HCT116 (cell line): ENCODE results near the gene PKN2. TPM values are rescaled to one million over a fixed set of nuclear protein-coding genes. Genes with fewer than 3 reads are reported as not detected.

ENCODE experiments used
- ATAC-seq: fragments of 200-7000 bp; cut with Tn5 transposase; 2 replicates; pipeline ENCODE4 v1.9.1; 2020; ENCODE audit warnings: mild to moderate bottlenecking, moderate library complexity
- BruUV-seq: library from RNA; stranded (reverse); fragments of 400-500 nt; replicated peaks from 2 replicates; lab custom pipeline; 2021; lab: Mats Ljungman, UMichigan
- CTCF ChIA-PET: fragments of 300-600 bp; sonication (Branson Sonifier 250); formaldehyde crosslinking; loops from one replicate; lab custom pipeline; 2021; ENCODE audit warnings: antibody characterized with exemption; lab: Charles Lee
- POLR2A ChIA-PET: fragments of 300-600, 350-600 bp; sonication (Branson Sonifier 250); formaldehyde crosslinking; loops from one replicate; lab custom pipeline; 2021; ENCODE audit warnings: antibody characterized with exemption; lab: Charles Lee
- RAD21 ChIA-PET, 2 experiments: fragments of 300-600 bp; sonication (Branson Sonifier 250); formaldehyde crosslinking; loops; one replicate each; lab custom pipeline; 2023; ENCODE audit warnings: low total read pairs in 2 of 2; ENCODE audit not compliant: uncharacterized antibody in 2 of 2, unreplicated experiment in 2 of 2, low non-redundant PET in 1 of 2; lab: Charles Lee
- DNase-seq: peaks from one replicate; pipeline ENCODE4 v3.0.0-alpha.2; 2010; ENCODE audit warnings: low read depth, low spot score
- H2AFZ ChIP-seq: fragments of 200-600 bp; shearing (Covaris generic), sonication (generic); 2 replicates; pipeline ENCODE4 v1.6.1; 2017; ENCODE audit warnings: low read depth, mixed run types, mixed read lengths, antibody characterized with exemption, low read length; ENCODE audit not compliant: poor library complexity, severe bottlenecking
- H3K27ac ChIP-seq: 2 replicates; pipeline ENCODE4 v1.5.1; 2012; ENCODE audit warnings: low read depth, low read length
- H3K27me3 ChIP-seq: fragments of 200-600 bp; sonication (generic); 2 replicates; pipeline ENCODE4 v1.6.1; 2016; ENCODE audit warnings: mixed run types, low read length, mixed read lengths; ENCODE audit not compliant: insufficient read depth
- H3K36me3 ChIP-seq, 2 experiments: fragments of 200-500 bp in 1 of 2; fragments of 200-600 bp in 1 of 2; sonication (Bioruptor generic) in 1 of 2; sonication (generic) in 1 of 2; 2 replicates each; pipeline versions ENCODE4 v1.5.1 to v1.6.1; 2014 to 2016; ENCODE audit warnings: low read length in 2 of 2, inconsistent platforms in 1 of 2, mixed read lengths in 1 of 2, mixed run types in 1 of 2; ENCODE audit not compliant: insufficient read depth in 2 of 2, control insufficient read depth in 1 of 2
- H3K4me1 ChIP-seq, 2 experiments: fragments of 200-600 bp in 1 of 2; sonication (generic) in 1 of 2; 2 replicates each; pipeline versions ENCODE4 v1.5.1 to v1.6.1; 2012 to 2017; ENCODE audit warnings: low read length in 2 of 2, inconsistent platforms in 1 of 2, mild to moderate bottlenecking in 1 of 2, mixed read lengths in 1 of 2, mixed run types in 1 of 2, moderate library complexity in 1 of 2; ENCODE audit not compliant: insufficient read depth in 2 of 2, control insufficient read depth in 1 of 2
- H3K4me2 ChIP-seq: fragments of 200-600 bp; sonication (generic); 2 replicates; pipeline ENCODE4 v1.6.1; 2017; ENCODE audit warnings: mixed run types, low read length, mixed read lengths
- H3K4me3 ChIP-seq, 2 experiments: fragments of 200-600 bp in 1 of 2; sonication (generic) in 1 of 2; replicated peaks in 1 of 2; 2 replicates each; pipeline ENCODE4 v1.5.1; 2011 to 2016; ENCODE audit warnings: low read length in 2 of 2, control low read depth in 1 of 2, low read depth in 1 of 2, mild to moderate bottlenecking in 1 of 2, mixed read lengths in 1 of 2, mixed run types in 1 of 2
- H3K79me2 ChIP-seq: fragments of 200-600 bp; sonication (generic); 2 replicates; pipeline ENCODE4 v1.6.1; 2017; ENCODE audit warnings: mild to moderate bottlenecking, mixed run types, low read length, moderate library complexity, mixed read lengths; ENCODE audit not compliant: insufficient read depth
- H3K9ac ChIP-seq: fragments of 200-600 bp; sonication (generic); 2 replicates; pipeline ENCODE4 v1.6.1; 2016; ENCODE audit warnings: low read length, mixed read lengths
- H3K9me2 ChIP-seq: fragments of 200-600 bp; sonication (generic), shearing (Covaris generic); 2 replicates; pipeline ENCODE4 v1.6.1; 2017; ENCODE audit warnings: mixed run types, mild to moderate bottlenecking, moderate library complexity; ENCODE audit not compliant: insufficient read depth
- H3K9me3 ChIP-seq, 2 experiments: fragments of 200-500 bp in 1 of 2; fragments of 200-600 bp in 1 of 2; sonication (Bioruptor generic) in 1 of 2; sonication (generic) in 1 of 2; 2 replicates each; pipeline ENCODE4 v1.6.1; 2014 to 2017; ENCODE audit warnings: low read length in 2 of 2, mixed read lengths in 2 of 2, inconsistent platforms in 1 of 2, low read depth in 1 of 2, mild to moderate bottlenecking in 1 of 2, mixed run types in 1 of 2, moderate library complexity in 1 of 2; ENCODE audit not compliant: control insufficient read depth in 1 of 2, insufficient read depth in 1 of 2
- H4K20me1 ChIP-seq: fragments of 200-600 bp; sonication (generic), shearing (Covaris generic); 2 replicates; pipeline ENCODE4 v1.6.1; 2017; ENCODE audit warnings: mixed run types, mild to moderate bottlenecking, moderate library complexity; ENCODE audit not compliant: insufficient read depth
- CBX3 ChIP-seq: IDR thresholded peaks from 2 replicates; pipeline ENCODE4 v1.6.1; 2012; ENCODE audit warnings: low read depth
- CEBPB ChIP-seq: IDR thresholded peaks from 2 replicates; pipeline ENCODE4 v1.6.1; 2012; ENCODE audit warnings: low read depth
- ELF1 ChIP-seq: IDR thresholded peaks from 2 replicates; pipeline ENCODE4 v1.6.1; 2012; ENCODE audit warnings: low read depth, borderline replicate concordance
- EZH2 ChIP-seq: fragments of 200-600 bp; sonication (generic); IDR thresholded peaks from 2 replicates; pipeline ENCODE4 v1.6.1; 2017; ENCODE audit warnings: antibody characterized with exemption, mixed run types
- EZH2phosphoT487 ChIP-seq: fragments of 200-600 bp; IDR thresholded peaks from 2 replicates; pipeline ENCODE4 v1.6.1; 2018; ENCODE audit warnings: antibody characterized with exemption, borderline replicate concordance
- JUND ChIP-seq: IDR thresholded peaks from 2 replicates; pipeline ENCODE4 v1.6.1; 2012
- POLR2A ChIP-seq: IDR thresholded peaks from 2 replicates; pipeline ENCODE4 v1.7.0; 2011; ENCODE audit warnings: borderline replicate concordance; ENCODE audit not compliant: insufficient read depth, insufficient read length; ENCODE audit errors: extremely low read depth
- POLR2AphosphoS5 ChIP-seq: IDR thresholded peaks from 2 replicates; pipeline ENCODE4 v1.6.1; 2011; ENCODE audit warnings: mild to moderate bottlenecking, low read depth, low read length, moderate library complexity
- SP1 ChIP-seq: IDR thresholded peaks from 2 replicates; pipeline ENCODE4 v1.6.1; 2012; ENCODE audit warnings: low read depth
- SRF ChIP-seq: IDR thresholded peaks from 2 replicates; pipeline ENCODE4 v1.6.1; 2012; ENCODE audit warnings: low read depth
- YY1 ChIP-seq: IDR thresholded peaks from 2 replicates; pipeline ENCODE4 v1.6.1; 2011; ENCODE audit warnings: low read length, low read depth, moderate library complexity, mild to moderate bottlenecking; ENCODE audit not compliant: insufficient replicate concordance; ENCODE audit errors: extremely low read depth
- ZFX ChIP-seq: fragments of 450-650 bp; IDR thresholded peaks from 2 replicates; pipeline ENCODE4 v1.6.1; 2017
- ZNF274 ChIP-seq: fragments of 200-500 bp; sonication (Bioruptor generic); IDR thresholded peaks from 2 replicates; pipeline ENCODE4 v1.6.1; 2014; ENCODE audit warnings: mild to moderate bottlenecking, low read depth, low read length, inconsistent platforms
- intact Hi-C: fragments of 100-400 bp; cut with micrococcal nuclease; formaldehyde crosslinking; loops from 2 replicates; pipeline ENCODE4 v1.10.0; 2022
- total RNA-seq: library from RNA; stranded (reverse); gene quantifications from one replicate; pipeline ENCODE4 v1.2.1, GENCODE V29; 2021; ENCODE audit not compliant: unreplicated experiment
- TF ChIP-seq, protein P1 (sequence below): IDR thresholded peaks from 2 replicates; pipeline ENCODE4 v1.6.1; 2012
- TF ChIP-seq, protein P2 (sequence below): IDR thresholded peaks from 2 replicates; pipeline ENCODE4 v1.6.1; 2011; ENCODE audit warnings: mild to moderate bottlenecking, low read length, moderate library complexity; ENCODE audit not compliant: insufficient replicate concordance; ENCODE audit errors: extremely low read depth
- TF ChIP-seq, protein P3 (sequence below): IDR thresholded peaks from 2 replicates; pipeline ENCODE4 v1.6.1; 2012

Gene PKN2
- total RNA-seq, 1 experiment from 2014 or later: 44.3 TPM

DNA sequence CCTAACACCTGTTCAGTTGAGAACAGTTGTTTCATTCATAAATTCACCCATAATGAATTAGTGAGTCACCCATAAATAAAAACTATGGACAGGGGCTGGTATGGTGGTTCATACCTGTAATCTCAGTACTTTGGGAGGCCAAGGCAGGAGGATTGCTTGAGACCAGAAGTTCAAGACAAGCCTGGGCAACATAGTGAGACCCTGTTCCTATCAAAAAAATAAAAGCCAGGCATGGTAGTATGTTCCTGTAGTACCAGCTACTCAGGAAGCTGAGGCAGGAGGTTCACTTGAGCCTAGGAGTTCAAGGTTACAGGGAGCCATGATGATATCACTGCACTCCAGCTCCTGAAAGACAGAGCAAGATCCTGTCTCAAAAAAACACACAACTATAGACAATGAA lies 128.3 kb downstream of the PKN2 start:
- no peaks in the 10 kb centered on the region for H4K20me1 ChIP-seq
- H3K36me3 ChIP-seq: peaks cover 4 to 10% of the 10 kb centered on the region in 2 experiments; a peak in 1 of 4 replicates
- ChIA-PET CTCF (no interaction called here), POLR2A (no interaction called here), RAD21 (no interaction called here)
- H3K4me2 ChIP-seq: no peak overlapping the region
- no peaks in the 10 kb centered on the region for H3K79me2 ChIP-seq
- TF ChIP-seq, protein P1, sequence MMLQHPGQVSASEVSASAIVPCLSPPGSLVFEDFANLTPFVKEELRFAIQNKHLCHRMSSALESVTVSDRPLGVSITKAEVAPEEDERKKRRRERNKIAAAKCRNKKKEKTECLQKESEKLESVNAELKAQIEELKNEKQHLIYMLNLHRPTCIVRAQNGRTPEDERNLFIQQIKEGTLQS: no peak
- no peak for TF ChIP-seq CBX3
- TF ChIP-seq ELF1: no peak
- TF ChIP-seq CEBPB: no peak
- no peak for TF ChIP-seq ZFX
- no peak for TF ChIP-seq SP1
- TF ChIP-seq POLR2A: no peak
- TF ChIP-seq SRF: no peak
- TF ChIP-seq JUND: no peak
- TF ChIP-seq, protein P2, sequence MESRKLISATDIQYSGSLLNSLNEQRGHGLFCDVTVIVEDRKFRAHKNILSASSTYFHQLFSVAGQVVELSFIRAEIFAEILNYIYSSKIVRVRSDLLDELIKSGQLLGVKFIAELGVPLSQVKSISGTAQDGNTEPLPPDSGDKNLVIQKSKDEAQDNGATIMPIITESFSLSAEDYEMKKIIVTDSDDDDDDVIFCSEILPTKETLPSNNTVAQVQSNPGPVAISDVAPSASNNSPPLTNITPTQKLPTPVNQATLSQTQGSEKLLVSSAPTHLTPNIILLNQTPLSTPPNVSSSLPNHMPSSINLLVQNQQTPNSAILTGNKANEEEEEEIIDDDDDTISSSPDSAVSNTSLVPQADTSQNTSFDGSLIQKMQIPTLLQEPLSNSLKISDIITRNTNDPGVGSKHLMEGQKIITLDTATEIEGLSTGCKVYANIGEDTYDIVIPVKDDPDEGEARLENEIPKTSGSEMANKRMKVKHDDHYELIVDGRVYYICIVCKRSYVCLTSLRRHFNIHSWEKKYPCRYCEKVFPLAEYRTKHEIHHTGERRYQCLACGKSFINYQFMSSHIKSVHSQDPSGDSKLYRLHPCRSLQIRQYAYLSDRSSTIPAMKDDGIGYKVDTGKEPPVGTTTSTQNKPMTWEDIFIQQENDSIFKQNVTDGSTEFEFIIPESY: no peak
- no peak for TF ChIP-seq YY1
- no peak for TF ChIP-seq ZNF274
- TF ChIP-seq, protein P3, sequence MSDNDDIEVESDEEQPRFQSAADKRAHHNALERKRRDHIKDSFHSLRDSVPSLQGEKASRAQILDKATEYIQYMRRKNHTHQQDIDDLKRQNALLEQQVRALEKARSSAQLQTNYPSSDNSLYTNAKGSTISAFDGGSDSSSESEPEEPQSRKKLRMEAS: no peak
- TF ChIP-seq EZH2: no peak
- TF ChIP-seq POLR2AphosphoS5: no peak
- no peak for TF ChIP-seq EZH2phosphoT487
- BruUV-seq: no TSS peak
- no peaks in the 10 kb centered on the region for H3K4me1 ChIP-seq
- H3K9me2 ChIP-seq: no peaks in the 10 kb centered on the region
- H3K9me3 ChIP-seq: no peaks in the 10 kb centered on the region
- no peak overlapping the region for H3K4me3 ChIP-seq
- intact Hi-C loops: no loop called here
- H2AFZ ChIP-seq: no peak overlapping the region
- H3K27me3 ChIP-seq: no peaks in the 10 kb centered on the region
- no peak overlapping the region for H3K27ac ChIP-seq
- DNase-seq: no peak
- H3K9ac ChIP-seq: no peak overlapping the region
- no peak for ATAC-seq
